Activated T-helper 1 cell treated with Interleukin-2 at 50 U/mL for 16 hours (primary cell): ENCODE measurements around the gene BAD.
"Not testable (repeated sequence)": the region's sequence is repeated elsewhere in the genome, so short reads cannot be mapped to it uniquely, and the experiment has no call there.

ENCODE experiments used
- DNase-seq: peaks from one replicate; pipeline ENCODE4 v3.0.0-alpha.2; 2020; ENCODE audit warnings: low read depth

Gene BAD

GRCh38 chr11:64284048-64284961, at the start of gene BAD:
Gene BAD, minus strand, starts transcription at chr11:64284665. Its CDS starts 297 bp downstream, at chr11:64284368.
- DNase-seq: peak; percentile 88

DNA sequence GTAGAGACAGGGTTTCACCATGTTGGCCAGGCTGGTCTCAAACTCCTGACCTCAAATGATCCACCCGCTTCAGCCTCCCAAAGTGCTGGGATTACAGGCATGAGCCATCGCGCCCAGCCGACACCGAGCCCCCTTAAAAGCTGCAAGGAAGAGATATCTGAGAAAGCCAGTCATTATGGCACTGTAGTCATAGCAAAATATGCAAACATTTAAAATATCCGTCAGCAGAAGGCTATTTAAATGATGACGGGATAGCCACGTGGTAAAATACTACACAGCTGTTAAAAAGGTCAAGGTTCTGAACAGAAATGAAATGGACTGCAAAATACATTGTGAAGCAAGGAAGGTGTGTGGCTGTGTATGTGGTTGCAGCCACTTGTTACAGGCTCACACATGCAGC, 49.1 kb upstream of the BAD start:
- no peak for DNase-seq

DNA sequence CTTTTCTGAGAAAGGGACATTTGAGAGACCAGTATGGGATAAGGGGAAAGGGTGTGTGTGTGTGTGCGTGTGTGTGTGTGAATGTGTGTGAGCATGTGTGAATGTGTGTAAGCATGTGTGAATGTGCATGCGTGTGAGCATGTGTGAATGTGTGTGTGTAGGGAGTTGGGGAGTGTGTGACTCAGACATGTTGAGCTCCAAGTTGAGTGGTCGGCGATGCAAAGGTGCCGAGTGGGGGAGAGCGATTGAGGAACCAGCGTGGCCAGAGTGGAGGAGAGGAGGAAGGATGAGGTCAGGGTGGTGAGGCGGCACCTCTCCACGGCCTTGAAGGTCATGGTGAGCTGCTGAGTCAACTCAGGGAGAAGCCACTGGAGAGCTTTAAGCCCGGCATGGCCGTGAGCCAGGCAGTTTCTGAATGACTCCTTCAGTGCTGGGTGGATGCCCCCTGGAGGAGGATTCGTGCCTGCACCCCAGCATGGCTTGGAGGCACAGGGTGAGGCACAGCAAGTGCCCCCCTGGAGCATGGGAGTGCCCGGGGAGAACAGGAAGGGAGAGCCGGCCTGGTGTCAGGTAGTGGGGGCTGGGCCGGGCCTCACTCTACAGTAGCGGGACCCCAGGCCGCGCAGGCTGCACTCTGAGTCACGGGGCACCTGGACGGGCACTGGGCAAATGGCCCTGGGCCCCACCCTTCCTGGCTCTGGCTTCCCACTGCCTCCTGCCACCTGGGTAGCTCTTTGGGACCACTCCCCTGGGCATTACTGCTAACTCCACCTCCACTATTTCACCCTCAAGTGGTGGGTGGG, 47.3 kb upstream of the BAD start:
- DNase-seq: peak; percentile 41

DNA sequence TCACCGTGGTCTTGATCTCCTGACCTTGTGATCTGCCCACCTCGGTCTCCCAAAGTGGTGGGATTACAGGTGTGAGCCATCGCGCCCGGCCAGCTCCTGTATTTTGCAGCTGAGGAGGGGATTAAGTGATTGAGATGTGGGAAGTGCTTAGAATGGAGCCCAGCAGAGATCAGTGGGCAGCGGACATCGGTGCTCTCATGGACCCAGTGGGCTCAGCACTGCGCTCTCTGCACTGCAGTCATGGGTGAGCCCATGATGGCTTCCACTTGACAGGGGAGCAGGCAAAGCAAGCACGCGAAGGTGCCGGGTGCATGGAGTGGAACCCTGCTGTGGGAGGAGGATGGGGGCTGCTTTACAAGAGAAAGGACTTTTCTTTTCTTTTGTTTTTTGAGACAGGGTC, 46.4 kb upstream of the BAD start:
- DNase-seq: no peak

- no peak for DNase-seq
Observed at GRCh38 chr11:64327993-64328392, 43.5 kb upstream of the BAD start.

- DNase-seq: no peak
Observed at GRCh38 chr11:64327375-64327774, 42.9 kb upstream of the BAD start.

GRCh38 chr11:64324692-64325469, 40.4 kb upstream of the BAD start:
- no peak for DNase-seq

DNA sequence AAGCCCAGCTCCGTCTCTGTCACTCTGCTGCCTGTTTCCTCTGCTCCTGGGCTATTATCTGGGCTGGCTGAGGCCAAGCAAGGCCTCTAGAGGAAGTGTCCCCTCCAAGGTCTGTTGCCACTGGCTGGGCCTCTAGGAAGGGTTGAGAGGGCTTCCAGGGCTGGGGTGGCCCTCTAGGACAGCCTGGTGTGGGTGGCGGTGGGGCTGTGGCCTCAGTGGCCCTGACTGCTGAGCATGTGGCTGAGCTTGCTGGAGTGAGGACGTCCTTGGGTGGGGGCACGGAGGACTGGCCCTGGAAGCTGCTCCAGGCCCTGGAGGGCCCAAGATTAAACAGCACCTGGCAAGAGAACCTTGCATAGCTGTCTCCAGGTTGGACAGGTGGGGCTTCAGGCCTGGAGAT, 39.5 kb upstream of the BAD start:
- DNase-seq: not testable (repeated sequence)

DNA sequence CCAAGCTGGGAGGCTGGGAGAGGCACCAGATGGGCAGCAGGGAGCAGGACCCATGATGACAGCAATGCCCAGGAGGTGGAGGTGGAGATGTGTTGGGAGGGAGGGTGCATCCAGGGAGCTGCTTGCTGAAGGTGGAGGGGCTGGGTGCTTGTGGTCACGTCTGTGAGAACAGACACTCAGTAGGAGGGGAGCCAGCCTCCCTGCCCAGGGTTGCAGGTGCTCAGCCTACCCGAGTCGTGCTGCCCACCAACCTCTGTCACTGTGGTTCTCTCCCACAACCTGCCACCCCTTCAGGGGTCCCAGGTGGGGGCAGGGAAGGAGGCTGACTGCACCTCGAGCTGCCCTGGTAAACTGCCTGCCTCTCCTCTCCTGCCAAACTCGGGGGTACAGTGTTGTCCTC, 38.9 kb upstream of the BAD start:
- DNase-seq: no peak

DNA sequence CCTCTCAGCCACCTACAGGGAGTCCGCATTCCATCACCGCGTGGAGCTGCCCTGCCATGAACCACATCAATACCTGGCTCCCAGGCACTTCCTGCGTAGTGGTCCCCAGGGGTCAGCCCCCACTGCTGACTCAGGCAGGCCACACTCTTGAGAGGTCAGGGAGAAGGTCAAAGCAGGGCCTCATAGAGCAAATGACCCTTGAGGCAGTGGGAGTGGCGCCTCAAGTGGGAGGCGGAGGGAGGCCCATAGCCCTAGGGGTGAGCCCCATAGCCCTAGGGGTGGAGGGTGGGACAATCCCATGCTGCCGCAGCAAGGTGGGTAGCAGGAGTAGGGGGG, 38.4 kb upstream of the BAD start:
- no peak for DNase-seq

DNA sequence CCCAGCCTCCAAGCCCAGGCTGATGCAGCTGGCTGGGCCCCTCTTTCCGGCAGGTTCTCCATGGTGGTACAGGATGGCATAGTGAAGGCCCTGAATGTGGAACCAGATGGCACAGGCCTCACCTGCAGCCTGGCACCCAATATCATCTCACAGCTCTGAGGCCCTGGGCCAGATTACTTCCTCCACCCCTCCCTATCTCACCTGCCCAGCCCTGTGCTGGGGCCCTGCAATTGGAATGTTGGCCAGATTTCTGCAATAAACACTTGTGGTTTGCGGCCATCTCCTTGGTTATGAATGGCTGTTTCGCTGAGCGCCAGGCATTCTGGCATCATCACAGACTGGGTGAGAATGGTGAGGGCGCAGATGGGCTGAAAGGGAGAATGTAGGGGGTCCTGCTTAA, 37.1 kb upstream of the BAD start:
- DNase-seq: no peak

GRCh38 chr11:64321026-64321425, 36.6 kb upstream of the BAD start:
- no peak for DNase-seq

- no peak for DNase-seq
Observed at GRCh38 chr11:64320556-64320955, 36.1 kb upstream of the BAD start.

GRCh38 chr11:64318766-64319761, 34.6 kb upstream of the BAD start:
- DNase-seq: no peak

GRCh38 chr11:64317961-64318765, 33.7 kb upstream of the BAD start, which contains the start of gene PRDX5:
Gene PRDX5, plus strand, starts transcription at chr11:64318121. Its CDS starts 95 bp downstream, at chr11:64318216.
- DNase-seq: peak; percentile 95

DNA sequence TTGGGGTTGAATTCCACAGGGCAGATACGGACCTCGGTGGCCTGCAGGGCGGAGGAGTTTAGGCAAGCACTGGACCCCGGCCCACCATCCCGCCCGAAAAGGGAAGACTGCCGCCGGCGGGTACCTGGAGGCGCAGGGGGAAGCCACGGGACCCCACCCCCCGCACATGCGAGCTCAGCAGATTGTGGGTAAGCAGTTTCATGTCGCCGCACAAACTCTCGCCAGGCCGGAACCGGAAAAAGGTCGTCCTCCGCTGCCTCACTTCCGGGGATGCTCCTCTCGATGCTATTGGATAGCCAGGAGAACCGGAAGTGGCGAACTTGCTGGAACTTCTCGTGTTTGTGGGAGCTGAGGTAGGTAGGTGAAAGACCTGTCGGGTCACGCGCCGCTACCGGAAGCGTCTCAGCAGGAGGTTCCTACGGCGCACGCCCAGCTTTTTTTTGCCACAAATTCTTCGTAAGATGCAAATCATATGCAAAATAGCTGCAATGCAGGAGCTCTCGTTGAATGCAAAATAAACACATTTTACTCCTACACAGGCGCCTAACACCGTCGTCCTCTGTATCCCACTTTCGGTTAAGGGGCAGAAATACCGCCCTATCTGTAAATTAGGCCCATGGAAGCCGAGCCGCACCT, 33.0 kb upstream of the BAD start, which contains the start of gene TRMT112:
TRMT112 (minus strand) TSS at position 235 of the 636 bp plus-strand sequence; CDS start at position 202, 33 bp downstream.
- DNase-seq: peak; percentile 93

DNA sequence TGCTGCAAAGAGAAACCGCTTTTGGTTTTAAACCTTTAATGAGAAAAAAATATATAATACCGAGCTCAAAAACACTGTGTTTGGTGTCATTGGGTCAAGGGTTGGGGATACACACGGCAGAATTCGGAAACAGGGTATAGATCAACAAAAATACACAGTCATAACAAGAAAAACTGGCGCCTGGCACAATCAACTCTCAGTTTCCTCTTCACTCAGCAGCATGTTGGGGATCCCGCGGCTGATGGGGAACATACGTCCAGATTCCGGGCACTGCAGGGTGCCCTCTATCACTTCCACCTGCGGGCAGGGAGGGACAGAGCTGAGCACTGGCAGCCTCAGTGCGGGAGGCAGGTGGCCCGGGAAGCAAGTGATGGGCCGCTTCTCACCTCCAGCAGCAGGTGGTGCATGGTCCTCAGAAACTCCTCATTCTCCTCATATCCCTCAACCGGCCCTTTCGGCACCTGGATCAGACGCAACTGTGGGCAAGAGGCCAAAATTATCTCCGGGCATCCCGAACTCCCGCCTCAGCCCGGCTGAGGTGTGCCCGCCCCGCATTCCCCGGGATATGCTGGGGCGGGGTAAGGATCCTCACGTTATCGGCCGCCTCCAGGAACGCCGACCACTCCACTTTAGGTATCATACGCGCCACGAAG, 32.3 kb upstream of the BAD start:
- DNase-seq: no peak

- not testable (repeated sequence) for DNase-seq
Observed at GRCh38 chr11:64315667-64316526, 31.4 kb upstream of the BAD start.
